ENCODE measurements around the gene SMPD4. TPM values are rescaled to one million over a fixed set of nuclear protein-coding genes. Genes with fewer than 3 reads are reported as not detected.
"Not testable (repeated sequence)": the region's sequence is repeated elsewhere in the genome, so short reads cannot be mapped to it uniquely, and the experiment has no call there.

Gene SMPD4
- polyA plus RNA-seq, 3 donors = 10.5 to 34.6 (median 14.2) TPM

DNA sequence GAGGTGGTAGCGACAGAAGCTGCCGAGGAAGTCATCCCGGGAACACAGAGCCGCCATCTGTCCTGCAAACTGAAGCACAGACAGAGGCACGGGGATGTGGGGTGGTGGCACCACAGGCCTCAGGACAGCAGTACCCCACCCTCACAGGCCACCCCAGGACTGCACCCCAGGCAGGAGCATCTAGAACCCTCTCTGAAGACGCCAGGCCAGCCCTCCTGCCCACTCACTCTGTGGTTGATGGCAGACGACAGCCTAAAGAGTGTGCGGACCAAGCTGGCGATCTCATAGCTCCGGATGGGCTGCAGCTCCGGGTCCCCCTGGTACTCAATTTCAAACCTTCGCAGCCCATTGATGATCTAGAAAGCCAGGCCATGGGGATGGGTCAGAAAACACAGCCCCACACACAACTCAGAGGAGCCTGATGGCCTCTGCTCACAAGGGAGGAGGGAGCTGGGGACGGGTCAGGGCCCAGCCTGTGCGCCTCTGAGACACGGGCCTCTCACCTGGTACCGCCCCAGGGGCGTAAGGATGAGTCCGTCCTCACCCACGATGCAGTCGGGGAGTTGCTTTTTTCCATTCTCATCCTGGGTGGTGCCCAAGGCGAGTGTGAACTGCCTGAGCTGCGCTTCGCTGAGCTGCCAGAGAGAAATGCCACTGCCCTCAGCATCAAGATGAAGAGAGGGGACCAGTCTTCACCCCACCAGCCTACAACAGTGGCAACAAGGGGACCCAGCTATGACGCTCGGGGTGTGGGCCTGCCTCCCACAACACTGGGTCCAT is 28.4 kb downstream of the SMPD4 start:
- H3K9ac ChIP-seq (ENCODE audit: insufficient read depth, low read length, poor library complexity, severe bottlenecking) = no peak overlapping the region
- no peak overlapping the region for H3K27ac Mint-ChIP-seq

GRCh38 chr2:130152136-130152815 is 29.1 kb downstream of the SMPD4 start:
- H3K4me2 ChIP-seq (replicated peaks; ENCODE audit: extremely low read depth, low read length, poor library complexity, severe bottlenecking); H3K27ac Mint-ChIP-seq; H3K27ac ChIP-seq (ENCODE audit: low read depth in 1 of 2, low read length in 2 of 2); H3K4me3 Mint-ChIP-seq; H3K27me3 ChIP-seq (ENCODE audit: control insufficient read depth in 2 of 2, insufficient read depth in 2 of 2, low read length in 2 of 2); intact Hi-C loops (cut with micrococcal nuclease); H3K4me3 ChIP-seq (replicated peaks in 1 of 3; ENCODE audit: low read depth in 2 of 3, low read length in 3 of 3); H3K79me2 ChIP-seq (ENCODE audit: insufficient read depth, low read length); H3K4me1 Mint-ChIP-seq; H3K9ac ChIP-seq (ENCODE audit: insufficient read depth, low read length, poor library complexity, severe bottlenecking); H3K27me3 Mint-ChIP-seq (ENCODE audit: low read depth in 3 of 3); DNase-seq; H4K20me1 ChIP-seq (ENCODE audit: insufficient read depth, low read length); H3K9me3 ChIP-seq (replicated peaks in 1 of 2; ENCODE audit: control insufficient read depth in 1 of 2, insufficient read depth in 1 of 2, low read length in 2 of 2); H2AFZ ChIP-seq (ENCODE audit: insufficient read depth, low read depth, low read length, poor library complexity, severe bottlenecking); H3K4me1 ChIP-seq (ENCODE audit: control insufficient read depth in 1 of 2, insufficient read depth in 2 of 2, low read length in 2 of 2); H3K9me3 Mint-ChIP-seq: not testable (repeated sequence)
- H3K36me3 Mint-ChIP-seq = peaks cover 24 to 58% of the 10 kb centered on the region in 2 donors
- peaks cover 31 to 39% of the 10 kb centered on the region in 2 donors for H3K36me3 ChIP-seq (replicated peaks in 1 of 2; ENCODE audit: control insufficient read depth in 1 of 2, insufficient read depth in 2 of 2, low read length in 2 of 2)
- WGBS (ENCODE audit: insufficient coverage) = 97% methylated on average over 12 of the region's 27 CpGs

More for the DNA sequence above, 28.4 kb downstream of the SMPD4 start:
- H3K9me3 Mint-ChIP-seq = no peaks in the 10 kb centered on the region
- peaks cover under 1% of the 10 kb centered on the region for H3K4me1 Mint-ChIP-seq
- no peaks in the 10 kb centered on the region for H3K9me3 ChIP-seq (replicated peaks in 1 of 2; ENCODE audit: control insufficient read depth in 1 of 2, insufficient read depth in 1 of 2, low read length in 2 of 2)
- H3K36me3 Mint-ChIP-seq = peaks cover 24 to 64% of the 10 kb centered on the region in 2 donors
- no peaks in the 10 kb centered on the region for H3K79me2 ChIP-seq (ENCODE audit: insufficient read depth, low read length)
- H3K27me3 ChIP-seq (ENCODE audit: control insufficient read depth in 2 of 2, insufficient read depth in 2 of 2, low read length in 2 of 2) = no peaks in the 10 kb centered on the region
- H3K36me3 ChIP-seq (replicated peaks in 1 of 2; ENCODE audit: control insufficient read depth in 1 of 2, insufficient read depth in 2 of 2, low read length in 2 of 2) = peaks cover 35 to 39% of the 10 kb centered on the region in 2 donors
- no peak overlapping the region for H3K27ac ChIP-seq (ENCODE audit: low read depth in 1 of 2, low read length in 2 of 2)
- no peak overlapping the region for H3K4me3 Mint-ChIP-seq
- intact Hi-C loops (cut with micrococcal nuclease) = no loop called here
- H3K4me3 ChIP-seq (replicated peaks in 1 of 3; ENCODE audit: low read depth in 2 of 3, low read length in 3 of 3) = no peak overlapping the region
- no peaks in the 10 kb centered on the region for H4K20me1 ChIP-seq (ENCODE audit: insufficient read depth, low read length)
- no peak overlapping the region for H2AFZ ChIP-seq (ENCODE audit: insufficient read depth, low read depth, low read length, poor library complexity, severe bottlenecking)
- H3K4me1 ChIP-seq (ENCODE audit: control insufficient read depth in 1 of 2, insufficient read depth in 2 of 2, low read length in 2 of 2) = no peaks in the 10 kb centered on the region
- no peak for DNase-seq
- no peak overlapping the region for H3K4me2 ChIP-seq (replicated peaks; ENCODE audit: extremely low read depth, low read length, poor library complexity, severe bottlenecking)
- TF ChIP-seq, protein P1, sequence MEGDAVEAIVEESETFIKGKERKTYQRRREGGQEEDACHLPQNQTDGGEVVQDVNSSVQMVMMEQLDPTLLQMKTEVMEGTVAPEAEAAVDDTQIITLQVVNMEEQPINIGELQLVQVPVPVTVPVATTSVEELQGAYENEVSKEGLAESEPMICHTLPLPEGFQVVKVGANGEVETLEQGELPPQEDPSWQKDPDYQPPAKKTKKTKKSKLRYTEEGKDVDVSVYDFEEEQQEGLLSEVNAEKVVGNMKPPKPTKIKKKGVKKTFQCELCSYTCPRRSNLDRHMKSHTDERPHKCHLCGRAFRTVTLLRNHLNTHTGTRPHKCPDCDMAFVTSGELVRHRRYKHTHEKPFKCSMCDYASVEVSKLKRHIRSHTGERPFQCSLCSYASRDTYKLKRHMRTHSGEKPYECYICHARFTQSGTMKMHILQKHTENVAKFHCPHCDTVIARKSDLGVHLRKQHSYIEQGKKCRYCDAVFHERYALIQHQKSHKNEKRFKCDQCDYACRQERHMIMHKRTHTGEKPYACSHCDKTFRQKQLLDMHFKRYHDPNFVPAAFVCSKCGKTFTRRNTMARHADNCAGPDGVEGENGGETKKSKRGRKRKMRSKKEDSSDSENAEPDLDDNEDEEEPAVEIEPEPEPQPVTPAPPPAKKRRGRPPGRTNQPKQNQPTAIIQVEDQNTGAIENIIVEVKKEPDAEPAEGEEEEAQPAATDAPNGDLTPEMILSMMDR (IDR thresholded peaks at IDR 0.05) = no peak
- 90% methylated on average over 10 of the region's 25 CpGs for WGBS (ENCODE audit: insufficient coverage)
- peaks cover 0 to 6% (median 3%) of the 10 kb centered on the region in 3 donors for H3K27me3 Mint-ChIP-seq (ENCODE audit: low read depth in 3 of 3)

- H3K4me1 Mint-ChIP-seq; H3K4me1 ChIP-seq (ENCODE audit: control insufficient read depth in 1 of 2, insufficient read depth in 2 of 2, low read length in 2 of 2); H3K27ac ChIP-seq (ENCODE audit: low read depth in 1 of 2, low read length in 2 of 2); H3K9me3 Mint-ChIP-seq; H3K9ac ChIP-seq (ENCODE audit: insufficient read depth, low read length, poor library complexity, severe bottlenecking); H3K4me3 Mint-ChIP-seq; intact Hi-C loops (cut with micrococcal nuclease); DNase-seq; H3K27me3 ChIP-seq (ENCODE audit: control insufficient read depth in 2 of 2, insufficient read depth in 2 of 2, low read length in 2 of 2); H3K4me3 ChIP-seq (replicated peaks in 1 of 3; ENCODE audit: low read depth in 2 of 3, low read length in 3 of 3); H4K20me1 ChIP-seq (ENCODE audit: insufficient read depth, low read length); H3K9me3 ChIP-seq (replicated peaks in 1 of 2; ENCODE audit: control insufficient read depth in 1 of 2, insufficient read depth in 1 of 2, low read length in 2 of 2); H3K79me2 ChIP-seq (ENCODE audit: insufficient read depth, low read length); H3K4me2 ChIP-seq (replicated peaks; ENCODE audit: extremely low read depth, low read length, poor library complexity, severe bottlenecking); H2AFZ ChIP-seq (ENCODE audit: insufficient read depth, low read depth, low read length, poor library complexity, severe bottlenecking): not testable (repeated sequence)
- H3K36me3 ChIP-seq (replicated peaks in 1 of 2; ENCODE audit: control insufficient read depth in 1 of 2, insufficient read depth in 2 of 2, low read length in 2 of 2) = peaks cover 31 to 39% of the 10 kb centered on the region in 2 donors
- Mint-ChIP-seq H3K36me3 (peaks cover 19 to 51% of the 10 kb centered on the region in 2 donors), H3K27ac (peak overlapping the region in 1 of 7 donors; percentile 33), H3K27me3 (ENCODE audit: low read depth in 3 of 3) (peaks cover 14 to 18% (median 17%) of the 10 kb centered on the region in 3 donors)
- WGBS (ENCODE audit: insufficient coverage) = 96% methylated on average over 3 of the region's 5 CpGs
Measured at GRCh38 chr2:130151145-130151512, 30.3 kb downstream of the SMPD4 start.

All from CD14-positive monocyte (primary cell).